D721Med (cell line): ENCODE results near the gene EPHA10.

Experiments
- DNase-seq: peaks from one replicate; pipeline ENCODE4 v3.0.0; 2011; ENCODE audit warnings: low spot score; ENCODE audit not compliant: insufficient read length
- FAIRE-seq: peaks from 2 replicates; lab custom pipeline; 2011; peaks lifted over from hg19 to GRCh38; lab: Jason Lieb, UNC
- TF ChIP-seq, protein P1 (sequence below): IDR thresholded peaks from 2 replicates; pipeline ENCODE4 v1.5.1; 2012; ENCODE audit warnings: mild to moderate bottlenecking, control low read depth; ENCODE audit not compliant: insufficient read depth; ENCODE audit errors: missing control alignments

EPHA10 gene

DNA sequence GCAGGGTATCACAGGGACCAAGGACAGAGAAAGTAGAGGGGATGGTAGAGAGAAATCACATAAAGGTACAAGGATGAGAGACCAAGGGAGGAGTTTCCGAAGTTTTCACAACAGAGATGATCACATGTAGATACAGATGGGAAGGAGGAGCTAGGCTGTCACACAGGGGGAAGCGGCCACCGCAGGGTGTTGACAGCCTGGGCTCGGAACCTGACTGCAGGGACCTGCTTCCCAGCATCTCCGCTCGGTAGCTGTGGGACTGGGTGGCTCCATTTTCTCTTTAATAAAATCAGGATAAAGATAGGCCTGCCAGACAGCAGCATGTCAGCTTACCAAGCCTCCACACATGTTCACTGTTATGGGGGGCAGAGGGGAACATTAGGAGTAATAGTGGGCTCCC, 40.3 kb downstream of the EPHA10 start:
- no peak for FAIRE-seq
- TF ChIP-seq, protein P1, sequence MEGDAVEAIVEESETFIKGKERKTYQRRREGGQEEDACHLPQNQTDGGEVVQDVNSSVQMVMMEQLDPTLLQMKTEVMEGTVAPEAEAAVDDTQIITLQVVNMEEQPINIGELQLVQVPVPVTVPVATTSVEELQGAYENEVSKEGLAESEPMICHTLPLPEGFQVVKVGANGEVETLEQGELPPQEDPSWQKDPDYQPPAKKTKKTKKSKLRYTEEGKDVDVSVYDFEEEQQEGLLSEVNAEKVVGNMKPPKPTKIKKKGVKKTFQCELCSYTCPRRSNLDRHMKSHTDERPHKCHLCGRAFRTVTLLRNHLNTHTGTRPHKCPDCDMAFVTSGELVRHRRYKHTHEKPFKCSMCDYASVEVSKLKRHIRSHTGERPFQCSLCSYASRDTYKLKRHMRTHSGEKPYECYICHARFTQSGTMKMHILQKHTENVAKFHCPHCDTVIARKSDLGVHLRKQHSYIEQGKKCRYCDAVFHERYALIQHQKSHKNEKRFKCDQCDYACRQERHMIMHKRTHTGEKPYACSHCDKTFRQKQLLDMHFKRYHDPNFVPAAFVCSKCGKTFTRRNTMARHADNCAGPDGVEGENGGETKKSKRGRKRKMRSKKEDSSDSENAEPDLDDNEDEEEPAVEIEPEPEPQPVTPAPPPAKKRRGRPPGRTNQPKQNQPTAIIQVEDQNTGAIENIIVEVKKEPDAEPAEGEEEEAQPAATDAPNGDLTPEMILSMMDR = no peak

DNA sequence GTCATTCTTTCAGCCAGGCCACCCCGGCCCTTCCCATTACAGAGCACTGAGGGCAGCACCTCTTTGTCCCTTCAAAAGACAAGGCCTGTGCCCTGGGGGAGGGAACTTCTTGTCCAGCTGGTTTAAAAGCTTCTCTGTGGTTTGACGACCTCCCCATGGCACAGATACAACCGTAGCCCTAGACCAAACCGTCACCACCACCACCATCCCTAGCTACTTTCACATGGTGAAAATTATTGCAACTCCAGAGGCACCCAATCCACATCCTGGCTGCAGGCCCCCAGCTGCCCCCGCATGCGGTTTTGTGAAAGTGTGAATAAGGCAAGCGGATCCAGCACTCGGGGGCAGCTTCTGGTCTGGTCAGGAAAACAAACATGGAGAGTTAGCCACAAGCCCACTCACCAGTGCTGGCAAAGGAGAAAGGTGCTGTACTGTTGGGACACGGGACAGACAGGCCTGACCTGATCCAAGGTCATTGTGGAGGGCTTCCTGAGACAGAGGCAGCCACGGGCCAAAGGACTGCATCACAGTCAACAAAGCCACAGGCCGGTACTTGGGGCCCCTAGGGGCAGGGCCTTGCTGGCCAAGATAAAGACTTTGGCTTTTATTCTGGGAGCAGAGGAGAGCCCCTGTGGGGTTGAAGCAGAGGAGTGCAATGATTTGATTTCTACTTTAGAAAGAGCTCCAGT, 41.4 kb downstream of the EPHA10 start:
- no peak for DNase-seq
- no peak for FAIRE-seq
- TF ChIP-seq, protein P1 = no peak

More for the DNA sequence above, 40.3 kb downstream of the EPHA10 start:
- DNase-seq = no peak

DNA sequence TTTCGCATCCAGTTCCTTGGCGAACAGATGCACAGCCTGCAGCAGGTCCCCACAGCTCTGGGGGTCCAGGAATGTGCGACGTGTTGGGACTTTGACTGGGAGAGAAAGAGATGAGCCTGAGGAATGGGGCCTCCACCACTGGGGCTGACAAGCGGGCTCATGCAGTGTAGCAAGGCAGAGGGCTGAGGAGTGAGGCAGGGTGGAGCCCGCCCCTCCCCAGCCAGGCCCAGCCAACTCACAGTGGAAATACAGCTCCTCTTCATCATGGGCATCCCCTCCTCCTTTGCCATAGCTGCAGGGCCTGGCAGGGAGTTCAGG, 41.9 kb downstream of the EPHA10 start:
- no peak for DNase-seq
- FAIRE-seq = no peak
- TF ChIP-seq, protein P1 = no peak

DNA sequence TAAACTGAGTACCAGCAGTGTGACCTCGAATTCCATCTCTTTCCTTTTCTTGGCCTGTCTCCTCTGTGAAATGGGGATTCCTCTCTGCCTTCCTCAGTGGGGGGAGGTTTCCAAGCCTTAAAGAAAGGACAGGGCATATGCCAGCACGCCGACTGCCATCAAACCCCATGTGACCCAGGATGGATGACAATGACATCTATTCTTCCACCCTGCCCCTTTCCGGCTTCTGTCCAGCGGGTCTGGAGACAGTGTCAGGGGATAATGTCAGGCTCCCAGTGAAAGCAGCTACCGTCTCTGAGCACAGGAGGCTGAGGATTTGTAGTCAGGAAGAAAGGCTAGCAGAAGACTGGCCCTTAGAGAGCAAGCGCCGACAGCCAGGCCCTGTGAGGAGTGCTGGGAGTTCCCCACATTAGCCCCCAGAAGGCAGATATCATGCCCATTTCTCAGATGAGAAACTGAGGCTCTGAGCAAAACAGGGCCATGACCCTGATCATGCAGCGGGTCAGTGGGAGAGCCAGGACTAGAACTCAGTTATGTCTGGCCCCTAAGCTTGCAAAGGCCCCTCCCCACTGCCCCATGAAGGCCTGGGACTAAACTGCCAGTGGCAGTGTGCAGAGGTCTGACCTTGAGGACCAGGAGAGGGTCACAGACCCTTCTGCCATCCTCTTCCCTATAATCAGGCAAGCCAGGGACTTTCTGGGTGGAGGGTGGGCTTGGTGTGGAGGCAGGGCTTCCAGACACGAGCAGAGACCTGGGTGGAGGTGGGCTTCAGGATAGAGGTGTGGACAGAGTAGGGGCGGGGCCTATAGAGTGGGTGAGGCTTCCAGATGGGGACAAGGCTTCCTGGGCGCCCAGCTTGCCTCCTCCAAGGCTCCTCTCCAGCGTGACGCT, 42.5 kb downstream of the EPHA10 start:
- no peak for FAIRE-seq
- DNase-seq = no peak
- TF ChIP-seq, protein P1 = no peak

DNA sequence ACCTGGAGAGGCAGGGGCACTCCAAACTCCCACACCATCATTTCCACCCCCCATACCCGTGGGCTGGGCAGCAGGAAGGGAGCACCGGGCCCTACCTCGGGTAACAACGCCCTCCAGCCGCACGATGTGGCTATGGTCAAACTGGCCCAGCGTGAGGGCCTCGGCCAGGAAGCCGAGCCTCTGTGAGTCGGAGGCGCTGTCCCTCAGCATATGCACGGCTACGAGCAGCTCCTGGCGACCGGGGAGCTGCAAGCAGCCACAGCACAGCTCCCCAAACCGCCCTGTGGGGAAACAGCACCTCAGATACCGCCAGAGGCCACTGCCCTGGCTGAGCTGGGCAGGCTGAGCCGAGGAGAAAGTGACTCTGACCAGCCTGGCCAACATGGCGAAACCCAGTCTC, 43.4 kb downstream of the EPHA10 start:
- no peak for DNase-seq
- no peak for FAIRE-seq

DNA sequence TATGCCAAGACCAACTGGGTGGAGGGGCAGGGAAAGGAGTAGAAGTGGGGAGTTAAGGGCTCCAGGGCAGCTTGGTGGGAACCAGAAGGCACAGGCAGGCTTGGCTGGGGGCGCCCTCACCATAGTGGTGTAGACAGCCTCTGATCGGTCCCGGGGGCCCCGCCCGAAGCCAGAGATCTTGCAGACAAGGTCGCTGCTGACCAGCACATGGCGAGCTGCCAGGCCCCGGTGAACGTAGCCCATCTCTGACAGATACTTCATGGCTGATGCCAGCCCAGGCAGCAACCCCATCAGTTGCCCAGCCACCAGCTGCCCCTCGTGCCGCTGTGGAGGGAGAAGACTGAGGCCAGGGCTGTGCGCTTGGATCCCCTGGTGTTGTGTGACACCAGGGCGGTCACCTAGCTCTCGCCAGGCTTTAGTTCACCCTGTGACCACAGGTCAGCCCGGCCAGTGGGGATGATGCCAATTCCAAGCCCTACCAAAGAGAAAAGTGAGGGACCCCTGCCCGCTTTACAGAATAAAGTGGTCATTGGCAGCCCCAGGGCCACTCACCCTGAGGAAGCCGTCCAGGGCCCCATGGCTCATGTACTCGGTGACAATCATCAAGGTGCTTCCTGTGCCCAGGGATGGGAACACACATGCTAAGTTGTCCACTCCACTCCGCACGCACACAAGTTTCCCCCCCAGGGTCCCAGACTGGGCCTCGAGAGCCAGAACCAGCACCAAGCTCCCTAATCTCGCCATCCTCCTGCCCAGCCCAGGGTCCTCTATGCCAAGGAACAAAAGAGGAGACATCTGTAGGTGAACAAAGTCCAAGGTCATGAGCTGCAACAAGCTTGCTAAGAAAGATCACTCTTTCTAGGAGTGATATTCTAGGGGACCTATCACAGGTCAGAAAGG, 44.4 kb downstream of the EPHA10 start:
- DNase-seq (no peak), FAIRE-seq (no peak)
- TF ChIP-seq, protein P1 = no peak

More for the DNA sequence above, 43.4 kb downstream of the EPHA10 start:
- TF ChIP-seq, protein P1 = no peak
